Endodermal cell (in vitro differentiated cells): Measurements from ENCODE around the gene NSA2. TPM values are rescaled to one million over a fixed set of nuclear protein-coding genes. Genes with fewer than 3 reads are reported as not detected.
"Not testable (repeated sequence)": the region's sequence is repeated elsewhere in the genome, so short reads cannot be mapped to it uniquely, and the experiment has no call there.

Experiments
- DNase-seq: peaks from one replicate; pipeline ENCODE4 v3.0.0-alpha.2; 2017
- H3K27ac ChIP-seq: 2 replicates; pipeline ENCODE4 v1.5.1; 2013; ENCODE audit warnings: mild to moderate bottlenecking, low read depth, low read length, moderate library complexity
- H3K27me3 ChIP-seq: 2 replicates; pipeline ENCODE4 v1.6.1; 2013; ENCODE audit warnings: mild to moderate bottlenecking, low read length, moderate library complexity; ENCODE audit not compliant: insufficient read depth, control insufficient read depth, poor library complexity, severe bottlenecking
- H3K36me3 ChIP-seq: 2 replicates; pipeline ENCODE4 v1.7.0; 2013; ENCODE audit warnings: mild to moderate bottlenecking, low read length, moderate library complexity; ENCODE audit not compliant: control insufficient read depth, insufficient read depth
- H3K4me1 ChIP-seq: one replicate; pipeline ENCODE4 v1.7.0; 2013; ENCODE audit warnings: low read length; ENCODE audit not compliant: control insufficient read depth, insufficient read depth
- H3K4me3 ChIP-seq: 2 replicates; pipeline ENCODE4 v1.5.1; 2013; ENCODE audit warnings: mild to moderate bottlenecking, low read length, moderate library complexity
- H3K9ac ChIP-seq: 2 replicates; pipeline ENCODE4 v1.6.1; 2013; ENCODE audit warnings: mild to moderate bottlenecking, low read length, moderate library complexity; ENCODE audit not compliant: poor library complexity, severe bottlenecking; ENCODE audit errors: extremely low read depth
- H3K9me3 ChIP-seq: 2 replicates; pipeline ENCODE4 v1.6.1; 2013; ENCODE audit warnings: mild to moderate bottlenecking, low read length, moderate library complexity; ENCODE audit not compliant: control insufficient read depth
- H3K27ac Mint-ChIP-seq: 2 replicates; pipeline ENCODE4 v1.8.0; 2020; ENCODE audit warnings: mixed read lengths
- H3K27me3 Mint-ChIP-seq: 2 replicates; pipeline ENCODE4 v1.8.0; 2021; ENCODE audit warnings: mild to moderate bottlenecking, mixed read lengths; ENCODE audit not compliant: insufficient read depth
- H3K36me3 Mint-ChIP-seq: 2 replicates; pipeline ENCODE4 v1.8.0; 2020; ENCODE audit warnings: low read depth, mixed read lengths
- H3K4me1 Mint-ChIP-seq: 2 replicates; pipeline ENCODE4 v1.8.0; 2020; ENCODE audit warnings: mixed read lengths
- H3K4me3 Mint-ChIP-seq: 2 replicates; pipeline ENCODE4 v1.8.0; 2020; ENCODE audit warnings: mild to moderate bottlenecking, moderate library complexity, mixed read lengths
- H3K9me3 Mint-ChIP-seq: 2 replicates; pipeline ENCODE4 v1.8.0; 2020; ENCODE audit warnings: mild to moderate bottlenecking, mixed read lengths
- WGBS, 2 experiments: methylation state at CpG; one replicate each; pipeline versions ENCODE4 v1.1.5 to v1.1.7; 2013; ENCODE audit warnings: missing lambda C conversion rate in 2 of 2, mixed read lengths in 1 of 2; ENCODE audit not compliant: insufficient coverage in 1 of 2, insufficient read length in 1 of 2; 5-methylcytosine and 5-hydroxymethylcytosine counted together
- total RNA-seq, 2 donors: library from RNA; stranded (reverse); fragmentation: NEBNext Ultra II Directional in 1 of 2; extraction: Animal tissue kit (Norgen Biotek cat#: 25700) in 1 of 2; gene quantifications; 2 replicates in 1 of 2; 3 replicates in 1 of 2; pipeline ENCODE4 v1.2.1, GENCODE V29; 2021
- TF ChIP-seq, protein P1 (sequence below): fragments of 200-600 bp; sonication (generic); conservative IDR thresholded peaks from 2 replicates; pipeline ENCODE4 v1.5.0; 2021; ENCODE audit warnings: antibody characterized with exemption, mild to moderate bottlenecking

Gene NSA2
- total RNA-seq, 2 donors from 2014 or later, result 53.1 to 62.8 TPM

DNA sequence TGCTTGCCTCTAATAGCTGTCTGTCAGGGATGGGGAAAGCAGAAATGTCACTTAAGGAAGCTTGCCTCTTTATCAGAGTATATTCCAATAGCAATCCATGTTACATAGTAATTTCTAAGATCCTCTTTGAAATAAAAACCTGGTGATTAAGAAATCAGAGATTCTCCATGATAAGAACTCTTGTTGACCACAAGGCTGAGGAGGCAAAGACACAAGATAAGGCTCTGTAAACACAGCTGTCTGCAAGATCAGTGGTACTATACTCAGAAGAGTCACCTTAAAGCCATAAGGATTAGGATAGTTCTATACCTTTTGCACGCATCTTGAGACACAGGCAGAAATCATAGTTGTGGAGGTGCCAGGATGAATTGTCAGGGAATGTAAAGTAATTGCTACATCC, 41.7 kb upstream of the NSA2 start:
- Mint-ChIP-seq H3K27me3 (no peaks in the 10 kb centered on the region), H3K4me3 (no peak overlapping the region), H3K27ac (no peak overlapping the region), H3K9me3 (no peaks in the 10 kb centered on the region), H3K36me3 (peaks cover 51% of the 10 kb centered on the region), H3K4me1 (peaks cover 12% of the 10 kb centered on the region)
- Histone ChIP-seq H3K4me3 (peak overlapping the region; percentile 3), H3K36me3 (peaks cover 82% of the 10 kb centered on the region), H3K4me1 (peaks cover 8% of the 10 kb centered on the region), H3K27me3 (no peaks in the 10 kb centered on the region), H3K9ac (no peak overlapping the region), H3K9me3 (peaks cover 9% of the 10 kb centered on the region), H3K27ac (no peak overlapping the region)
- no peak for DNase-seq
- WGBS, 2 experiments, result 92 to 100% methylated on average over 1 of the region's 1 CpG
- TF ChIP-seq, protein P1, sequence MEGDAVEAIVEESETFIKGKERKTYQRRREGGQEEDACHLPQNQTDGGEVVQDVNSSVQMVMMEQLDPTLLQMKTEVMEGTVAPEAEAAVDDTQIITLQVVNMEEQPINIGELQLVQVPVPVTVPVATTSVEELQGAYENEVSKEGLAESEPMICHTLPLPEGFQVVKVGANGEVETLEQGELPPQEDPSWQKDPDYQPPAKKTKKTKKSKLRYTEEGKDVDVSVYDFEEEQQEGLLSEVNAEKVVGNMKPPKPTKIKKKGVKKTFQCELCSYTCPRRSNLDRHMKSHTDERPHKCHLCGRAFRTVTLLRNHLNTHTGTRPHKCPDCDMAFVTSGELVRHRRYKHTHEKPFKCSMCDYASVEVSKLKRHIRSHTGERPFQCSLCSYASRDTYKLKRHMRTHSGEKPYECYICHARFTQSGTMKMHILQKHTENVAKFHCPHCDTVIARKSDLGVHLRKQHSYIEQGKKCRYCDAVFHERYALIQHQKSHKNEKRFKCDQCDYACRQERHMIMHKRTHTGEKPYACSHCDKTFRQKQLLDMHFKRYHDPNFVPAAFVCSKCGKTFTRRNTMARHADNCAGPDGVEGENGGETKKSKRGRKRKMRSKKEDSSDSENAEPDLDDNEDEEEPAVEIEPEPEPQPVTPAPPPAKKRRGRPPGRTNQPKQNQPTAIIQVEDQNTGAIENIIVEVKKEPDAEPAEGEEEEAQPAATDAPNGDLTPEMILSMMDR, result no peak

DNA sequence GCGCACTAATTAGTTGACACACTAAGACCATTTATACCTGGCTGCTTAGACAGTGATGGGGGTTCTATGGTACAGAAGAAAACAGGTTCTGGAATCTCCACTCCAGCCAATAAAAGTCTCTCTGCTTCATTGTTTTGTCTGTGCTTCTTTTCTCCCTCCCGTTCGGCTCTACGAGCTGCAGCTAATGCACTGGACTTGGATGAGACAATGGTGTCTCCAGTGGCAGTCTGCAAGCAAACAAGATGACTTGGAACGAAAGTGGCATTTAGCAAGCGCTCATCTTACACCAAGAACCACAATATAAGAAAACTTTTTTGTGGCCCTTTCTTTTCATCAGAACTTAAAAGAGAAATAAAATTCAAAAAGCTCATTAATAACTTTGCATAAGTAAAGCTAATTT, 30.3 kb upstream of the NSA2 start:
- Histone ChIP-seq H3K4me1 (peaks cover 12% of the 10 kb centered on the region), H3K27me3 (no peaks in the 10 kb centered on the region), H3K27ac (no peak overlapping the region), H3K9ac (no peak overlapping the region), H3K9me3 (no peaks in the 10 kb centered on the region), H3K36me3 (peaks cover 89% of the 10 kb centered on the region), H3K4me3 (no peak overlapping the region)
- 89 to 94% methylated on average over 5 to 6 of the region's 6 CpGs for WGBS, 2 experiments
- no peak overlapping the region for H3K4me3 Mint-ChIP-seq
- DNase-seq, result no peak
- H3K9me3 Mint-ChIP-seq, result no peaks in the 10 kb centered on the region
- H3K27me3 Mint-ChIP-seq, result no peaks in the 10 kb centered on the region
- peaks cover 38% of the 10 kb centered on the region for H3K36me3 Mint-ChIP-seq
- no peak overlapping the region for H3K27ac Mint-ChIP-seq
- TF ChIP-seq, protein P1, result no peak
- peaks cover 30% of the 10 kb centered on the region for H3K4me1 Mint-ChIP-seq

DNA sequence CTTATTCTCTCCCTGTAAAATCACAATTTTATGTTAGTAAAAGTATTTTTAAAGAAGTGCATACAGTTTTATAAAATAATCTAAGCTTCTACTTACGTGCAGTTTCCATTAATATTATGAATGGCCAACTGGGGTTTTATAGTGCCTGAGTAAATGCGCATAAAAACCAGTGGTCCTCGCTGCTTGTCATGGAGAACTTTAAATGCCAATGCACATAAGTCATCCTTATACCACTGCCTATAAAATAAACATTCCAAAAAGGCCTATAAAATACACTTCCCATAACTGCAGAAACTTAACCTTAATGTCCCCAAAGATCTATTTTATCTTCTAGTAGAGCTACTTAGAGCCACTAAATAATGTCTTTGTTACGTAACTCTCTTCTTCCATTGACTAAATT, 28.6 kb upstream of the NSA2 start:
- no peak overlapping the region for H3K9ac ChIP-seq
- H3K27me3 ChIP-seq, result no peaks in the 10 kb centered on the region
- H3K36me3 ChIP-seq, result peaks cover 84% of the 10 kb centered on the region
- Mint-ChIP-seq H3K36me3 (peaks cover 41% of the 10 kb centered on the region), H3K4me3 (no peak overlapping the region), H3K27ac (no peak overlapping the region), H3K9me3 (no peaks in the 10 kb centered on the region), H3K4me1 (peaks cover 29% of the 10 kb centered on the region), H3K27me3 (no peaks in the 10 kb centered on the region)
- TF ChIP-seq, protein P1, result no peak
- 91 to 95% methylated on average over 4 of the region's 4 CpGs for WGBS, 2 experiments
- no peak overlapping the region for H3K4me3 ChIP-seq
- no peak overlapping the region for H3K27ac ChIP-seq
- no peak for DNase-seq
- no peaks in the 10 kb centered on the region for H3K9me3 ChIP-seq
- H3K4me1 ChIP-seq, result peaks cover 12% of the 10 kb centered on the region

DNA sequence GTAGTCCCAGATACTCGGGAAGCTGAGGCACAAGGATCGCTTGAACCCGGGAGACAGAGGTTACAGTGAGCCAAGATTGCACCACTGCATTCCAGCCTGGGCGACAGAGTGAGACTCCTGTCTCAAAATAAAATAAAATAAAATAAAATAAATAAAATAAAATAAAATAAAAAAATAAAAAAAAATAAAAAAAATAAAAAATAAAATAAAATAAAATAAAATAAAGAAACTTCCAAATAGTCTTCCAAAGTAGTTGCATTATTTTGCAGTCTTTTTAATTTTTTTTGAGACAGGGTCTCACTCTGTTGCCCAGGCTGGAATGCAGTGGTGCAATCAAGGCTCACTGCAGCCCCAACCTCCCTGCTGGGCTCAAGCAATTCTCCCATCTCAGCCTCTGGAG, 18.3 kb upstream of the NSA2 start:
- peaks cover 86% of the 10 kb centered on the region for H3K36me3 ChIP-seq
- peaks cover 58% of the 10 kb centered on the region for H3K36me3 Mint-ChIP-seq
- H3K4me3 ChIP-seq, H3K9me3 ChIP-seq, H3K27ac ChIP-seq, H3K9ac ChIP-seq, H3K4me1 Mint-ChIP-seq, H3K27ac Mint-ChIP-seq, H3K27me3 Mint-ChIP-seq, H3K4me1 ChIP-seq, H3K9me3 Mint-ChIP-seq, H3K4me3 Mint-ChIP-seq, DNase-seq, H3K27me3 ChIP-seq: not testable (repeated sequence)
- 92 to 96% methylated on average over 2 to 3 of the region's 4 CpGs for WGBS, 2 experiments
